ENCODE measurements around the gene RGS3.

RGS3 gene

GRCh38 chr9:113590991-113591898, 127.7 kb downstream of the RGS3 start:
- TF ChIP-seq, protein P1, sequence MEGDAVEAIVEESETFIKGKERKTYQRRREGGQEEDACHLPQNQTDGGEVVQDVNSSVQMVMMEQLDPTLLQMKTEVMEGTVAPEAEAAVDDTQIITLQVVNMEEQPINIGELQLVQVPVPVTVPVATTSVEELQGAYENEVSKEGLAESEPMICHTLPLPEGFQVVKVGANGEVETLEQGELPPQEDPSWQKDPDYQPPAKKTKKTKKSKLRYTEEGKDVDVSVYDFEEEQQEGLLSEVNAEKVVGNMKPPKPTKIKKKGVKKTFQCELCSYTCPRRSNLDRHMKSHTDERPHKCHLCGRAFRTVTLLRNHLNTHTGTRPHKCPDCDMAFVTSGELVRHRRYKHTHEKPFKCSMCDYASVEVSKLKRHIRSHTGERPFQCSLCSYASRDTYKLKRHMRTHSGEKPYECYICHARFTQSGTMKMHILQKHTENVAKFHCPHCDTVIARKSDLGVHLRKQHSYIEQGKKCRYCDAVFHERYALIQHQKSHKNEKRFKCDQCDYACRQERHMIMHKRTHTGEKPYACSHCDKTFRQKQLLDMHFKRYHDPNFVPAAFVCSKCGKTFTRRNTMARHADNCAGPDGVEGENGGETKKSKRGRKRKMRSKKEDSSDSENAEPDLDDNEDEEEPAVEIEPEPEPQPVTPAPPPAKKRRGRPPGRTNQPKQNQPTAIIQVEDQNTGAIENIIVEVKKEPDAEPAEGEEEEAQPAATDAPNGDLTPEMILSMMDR (conservative IDR thresholded peaks at IDR 0.05; ENCODE audit: low read length), result peak; percentile 93
- DNase-seq (ENCODE audit: low read depth), result peak; percentile 68

GRCh38 chr9:113591899-113592625, 128.5 kb downstream of the RGS3 start:
- H3K4me3 ChIP-seq (ENCODE audit: low read length), result no peak overlapping the region
- no peak for DNase-seq (ENCODE audit: low read depth)
- TF ChIP-seq, protein P1 (conservative IDR thresholded peaks at IDR 0.05; ENCODE audit: low read length), result no peak

More at GRCh38 chr9:113590991-113591898, 127.7 kb downstream of the RGS3 start:
- H3K4me3 ChIP-seq (ENCODE audit: low read length), result no peak overlapping the region

DNA sequence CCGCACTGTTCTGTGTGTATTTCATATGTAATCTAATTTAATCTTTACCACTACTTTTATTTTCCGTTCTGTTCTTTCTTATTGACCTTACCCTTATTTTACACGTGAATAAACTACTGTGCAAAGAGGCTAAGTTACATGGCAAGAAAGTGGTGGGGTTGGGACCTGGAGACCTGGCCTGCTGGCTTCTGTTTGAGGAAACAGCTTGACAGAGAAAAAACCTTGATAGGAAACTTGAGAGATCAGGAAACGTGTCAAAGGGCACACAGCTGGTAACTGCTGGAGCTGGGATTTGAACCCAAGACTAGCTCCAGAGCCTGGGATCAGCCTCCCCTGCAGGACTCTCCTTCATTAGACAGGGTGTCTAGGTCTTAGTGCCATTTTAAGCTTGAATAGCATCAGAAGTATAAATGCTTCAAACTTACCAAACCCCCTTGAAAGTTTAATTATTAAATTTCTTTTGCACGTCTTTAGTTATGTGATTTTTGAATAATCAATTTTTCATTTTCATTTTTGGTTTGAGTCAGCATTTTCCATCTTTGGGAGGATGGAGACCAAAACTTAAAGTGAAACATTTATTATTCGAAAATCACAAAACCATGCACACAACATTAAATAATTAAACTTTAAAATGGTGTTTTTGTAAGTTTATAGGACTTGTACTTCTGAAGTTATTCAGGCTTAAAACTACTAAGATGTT, 129.5 kb downstream of the RGS3 start:
- no peak for DNase-seq (ENCODE audit: low read depth)
- TF ChIP-seq, protein P1 (conservative IDR thresholded peaks at IDR 0.05; ENCODE audit: low read length), result no peak

GRCh38 chr9:113593682-113594281, 130.3 kb downstream of the RGS3 start:
- H3K4me3 ChIP-seq (ENCODE audit: low read length), result peak overlapping the region; percentile 93
- DNase-seq (ENCODE audit: low read depth), result peak; percentile 98
- TF ChIP-seq, protein P1 (conservative IDR thresholded peaks at IDR 0.05; ENCODE audit: low read length), result no peak

More for the DNA sequence above, 129.5 kb downstream of the RGS3 start:
- no peak overlapping the region for H3K4me3 ChIP-seq (ENCODE audit: low read length)

- TF ChIP-seq, protein P1 (conservative IDR thresholded peaks at IDR 0.05; ENCODE audit: low read length), result no peak
- DNase-seq (ENCODE audit: low read depth), result no peak
- H3K4me3 ChIP-seq (ENCODE audit: low read length), result peak overlapping the region; percentile 93
Measured at GRCh38 chr9:113594484-113595299, 131.2 kb downstream of the RGS3 start.
